ENCODE measurements around the gene ZNF625.

- TF ChIP-seq CTCF (IDR thresholded peaks at IDR 0.05; ENCODE audit: low read depth, low read length, missing input control) (no peak), FOXA1 (IDR thresholded peaks at IDR 0.05) (no peak), TAF1 (conservative IDR thresholded peaks at IDR 0.05) (no peak), MAX (IDR thresholded peaks at IDR 0.05) (no peak), EGR1 (IDR thresholded peaks at IDR 0.05; ENCODE audit: low read depth in 2 of 2) (no peak), RAD21 (IDR thresholded peaks at IDR 0.05) (no peak), YY1 (IDR thresholded peaks at IDR 0.05) (no peak), JUND (IDR thresholded peaks at IDR 0.05) (no peak), GABPA (IDR thresholded peaks at IDR 0.05 in 1 of 2, conservative IDR thresholded peaks at IDR 0.05 in 1 of 2) (no peak), REST (IDR thresholded peaks at IDR 0.05) (no peak), ZBTB33 (IDR thresholded peaks at IDR 0.05) (no peak)
These were observed 11.2 kb downstream of the ZNF625 start for GRCh38 chr19:12145348-12145747.
